Motor neuron (in vitro differentiated cells): ENCODE measurements around the gene DHX36. TPM values are rescaled to one million over a fixed set of nuclear protein-coding genes. Genes with fewer than 3 reads are reported as not detected.
A peak's percentile ranks its signal among the peaks of the same experiment; 100 is the strongest.

ENCODE experiments used
- ATAC-seq, 8 experiments: fragments of 200-7000 bp; cut with Tn5 transposase; replicated peaks in 6 of 8; 2 replicates each; pipeline ENCODE4 v1.8.0; 2021; ENCODE audit warnings: mild to moderate bottlenecking in 8 of 8, moderate library complexity in 8 of 8
- H3K27ac ChIP-seq, 2 donors: fragments of 250-450 bp; sonication (Bioruptor Pico); 2 replicates each; pipeline ENCODE4 v1.9.0; 2021; ENCODE audit warnings: antibody characterized with exemption in 2 of 2, mild to moderate bottlenecking in 2 of 2, moderate library complexity in 1 of 2
- H3K4me1 ChIP-seq, 2 donors: fragments of 250-450 bp; sonication (Bioruptor Pico); replicated peaks in 1 of 2; 2 replicates each; pipeline ENCODE4 v1.6.1; 2021; ENCODE audit warnings: antibody characterized with exemption in 2 of 2, mild to moderate bottlenecking in 2 of 2, moderate library complexity in 1 of 2
- H3K4me3 ChIP-seq, 5 donors: fragments of 250-450 bp; sonication (Bioruptor Pico); 2 replicates each; pipeline ENCODE4 v1.9.0; 2021; ENCODE audit warnings: antibody characterized with exemption in 5 of 5, mild to moderate bottlenecking in 5 of 5, moderate library complexity in 4 of 5
- WGBS, 10 experiments: fragments of 450-650 bp; shearing (Covaris generic); methylation state at CpG; one replicate each; pipeline ENCODE4 v1.0.0; 2022; 5-methylcytosine and 5-hydroxymethylcytosine counted together
- in situ Hi-C, 9 experiments: fragments of 400-800 bp; cut with MboI; loops; one replicate each; pipeline ENCODE4 v1.15.0; 2021; ENCODE audit warnings: low sequenced_read_pairs in 9 of 9, low pct_unique_long_range_greater_than_20kb in 2 of 9; ENCODE audit not compliant: unreplicated experiment in 9 of 9
- total RNA-seq, 8 experiments: library from RNA; unstranded; fragments of 300-600 nt; gene quantifications; 2 replicates each; pipeline versions ENCODE4 v1.2.3 to v1.2.4, GENCODE V29; 2022

DHX36 gene
- 100 to 1,000 TPM in 2 of 8 experiments, 10 to 100 TPM in 6; 49.7 to 143 (median 67.0) TPM for total RNA-seq

- WGBS, 10 experiments: 0 to 5% (median 0%) methylated on average over 1 to 24 of the region's 45 CpGs
- in situ Hi-C loops: no loop called here
- Histone ChIP-seq H3K4me1 (peaks cover 9 to 31% of the 10 kb centered on the region in 2 donors), H3K4me3 (peak within 1 kb of the TSS; percentile 61 to 94 (median 85)), H3K27ac (peak within 1 kb of the TSS; percentile 91)
- peak; percentile 94 to 98 (median 97) for ATAC-seq
These were observed at the start of gene DHX36 for GRCh38 chr3:154323891-154324738. DHX36 (minus strand) TSS chr3:154324487; CDS start chr3:154324416, 71 bp downstream.

- no peak for ATAC-seq
- H3K27ac ChIP-seq: no peak overlapping the region
- WGBS, 10 experiments: 0 to 73% (median 52%) methylated on average over 1 to 3 of the region's 3 CpGs; no CpG with 5 or more reads in 1 of the 10 experiments
- H3K4me3 ChIP-seq: no peak overlapping the region
- in situ Hi-C loops: no loop called here
- no peaks in the 10 kb centered on the region for H3K4me1 ChIP-seq
These were observed 42.9 kb upstream of the DHX36 start for GRCh38 chr3:154367221-154367620.

GRCh38 chr3:154364849-154365248 lies 40.6 kb upstream of the DHX36 start:
- no peaks in the 10 kb centered on the region for H3K4me1 ChIP-seq
- H3K27ac ChIP-seq: no peak overlapping the region
- peak in 1 of 8 experiments; percentile 23 for ATAC-seq
- no peak overlapping the region for H3K4me3 ChIP-seq
- in situ Hi-C loops: no loop called here

- in situ Hi-C loops: no loop called here
- 0 to 100% (median 79%) methylated on average over 1 of the region's 1 CpG; no CpG with 5 or more reads in 3 of the 10 experiments for WGBS, 10 experiments
- ATAC-seq: peak in 3 of 8 experiments; percentile 66 to 92 (median 88)
- no peak overlapping the region for H3K4me3 ChIP-seq
- H3K27ac ChIP-seq: no peak overlapping the region
- H3K4me1 ChIP-seq: no peaks in the 10 kb centered on the region
These were observed 36.8 kb upstream of the DHX36 start for GRCh38 chr3:154361099-154361498.

GRCh38 chr3:154356009-154356408 lies 31.7 kb upstream of the DHX36 start:
- no peaks in the 10 kb centered on the region for H3K4me1 ChIP-seq
- WGBS, 10 experiments: 0 to 90% (median 51%) methylated on average over 1 of the region's 1 CpG; no CpG with 5 or more reads in 4 of the 10 experiments
- H3K27ac ChIP-seq: no peak overlapping the region
- peak in 3 of 8 experiments; percentile 47 to 52 (median 49) for ATAC-seq
- in situ Hi-C loops: no loop called here
- no peak overlapping the region for H3K4me3 ChIP-seq

- in situ Hi-C loops: loop anchor here in 5 of 9 experiments (25.0 kb wide), 2 partner anchors 388 to 963 kb away; no protein-coding TSS in a partner anchor
These were observed 24.9 kb upstream of the DHX36 start for GRCh38 chr3:154349223-154349622.

GRCh38 chr3:154345422-154346122 lies 21.3 kb upstream of the DHX36 start:
- in situ Hi-C loops: loop anchor here in 5 of 9 experiments (25.0 kb wide), 2 partner anchors 392 to 967 kb away; no protein-coding TSS in a partner anchor
- no peak for ATAC-seq
- Histone ChIP-seq H3K27ac (no peak overlapping the region), H3K4me1 (no peaks in the 10 kb centered on the region), H3K4me3 (no peak overlapping the region)
- WGBS, 10 experiments: 30 to 100% (median 61%) methylated on average over 1 to 2 of the region's 2 CpGs; no CpG with 5 or more reads in 4 of the 10 experiments

More at GRCh38 chr3:154349223-154349622, 24.9 kb upstream of the DHX36 start:
- ATAC-seq: no peak
- Histone ChIP-seq H3K4me3 (no peak overlapping the region), H3K4me1 (no peaks in the 10 kb centered on the region), H3K27ac (no peak overlapping the region)
- 4 to 57% (median 33%) methylated on average over 1 to 2 of the region's 2 CpGs; no CpG with 5 or more reads in 2 of the 10 experiments for WGBS, 10 experiments

GRCh38 chr3:154338570-154338969 lies 14.3 kb upstream of the DHX36 start:
- 46 to 100% (median 62%) methylated on average over 1 to 4 of the region's 4 CpGs for WGBS, 10 experiments
- Histone ChIP-seq H3K4me3 (no peak overlapping the region), H3K4me1 (no peaks in the 10 kb centered on the region), H3K27ac (no peak overlapping the region)
- in situ Hi-C loops: loop anchor here in 7 of 9 experiments (10.0 to 25.0 kb wide), 4 partner anchors 386 to 986 kb away; no protein-coding TSS in a partner anchor
- no peak for ATAC-seq

- H3K4me1 ChIP-seq: no peaks in the 10 kb centered on the region
- no peak for ATAC-seq
- 50 to 96% (median 80%) methylated on average over 1 to 6 of the region's 6 CpGs; no CpG with 5 or more reads in 1 of the 10 experiments for WGBS, 10 experiments
- H3K4me3 ChIP-seq: no peak overlapping the region
- H3K27ac ChIP-seq: no peak overlapping the region
- in situ Hi-C loops: loop anchor here in 7 of 9 experiments (10.0 to 25.0 kb wide), 4 partner anchors 387 to 987 kb away; no protein-coding TSS in a partner anchor
These were observed 13.7 kb upstream of the DHX36 start for GRCh38 chr3:154338008-154338407.

- in situ Hi-C loops: loop anchor here in 7 of 9 experiments (10.0 to 25.0 kb wide), 4 partner anchors 390 to 990 kb away; no protein-coding TSS in a partner anchor
- ATAC-seq: peak in 2 of 8 experiments; percentile 18 to 28
- no peak overlapping the region for H3K4me3 ChIP-seq
- H3K27ac ChIP-seq: no peak overlapping the region
- no peaks in the 10 kb centered on the region for H3K4me1 ChIP-seq
- 0 to 45% (median 23%) methylated on average over 2 to 3 of the region's 3 CpGs; no CpG with 5 or more reads in 1 of the 10 experiments for WGBS, 10 experiments
These were observed 10.7 kb upstream of the DHX36 start for GRCh38 chr3:154334973-154335420.

GRCh38 chr3:154327871-154328270 lies 3.6 kb upstream of the DHX36 start:
- no peak for ATAC-seq
- H3K4me1 ChIP-seq: peaks cover 0 to 5% of the 10 kb centered on the region in 2 donors
- H3K4me3 ChIP-seq: no peak overlapping the region
- H3K27ac ChIP-seq: no peak overlapping the region
- in situ Hi-C loops: loop anchor here in 5 of 9 experiments (25.0 kb wide), 2 partner anchors 409 to 984 kb away; no protein-coding TSS in a partner anchor

GRCh38 chr3:154324919-154325318 lies 632 bp upstream of the DHX36 start:
- peak overlapping the region; percentile 61 to 94 (median 85) for H3K4me3 ChIP-seq
- ATAC-seq: peak in 1 of 8 experiments; percentile 7
- WGBS, 10 experiments: 0 to 100% (median 86%) methylated on average over 1 to 3 of the region's 3 CpGs; no CpG with 5 or more reads in 1 of the 10 experiments
- peaks cover 9 to 25% of the 10 kb centered on the region in 2 donors for H3K4me1 ChIP-seq
- H3K27ac ChIP-seq: no peak overlapping the region
- in situ Hi-C loops: loop anchor here in 5 of 9 experiments (25.0 kb wide), 2 partner anchors 412 to 987 kb away; no protein-coding TSS in a partner anchor
